Inferior parietal cortex (tissue), 1 donor: ENCODE measurements around the gene UBA7.
"Not testable (repeated sequence)": the region's sequence is repeated elsewhere in the genome, so short reads cannot be mapped to it uniquely, and the experiment has no call there.

Source experiments
- DNase-seq: peaks from one replicate; pipeline ENCODE4 v3.0.0-alpha.2; 2016; ENCODE audit errors: extremely low spot score

The UBA7 gene

DNA sequence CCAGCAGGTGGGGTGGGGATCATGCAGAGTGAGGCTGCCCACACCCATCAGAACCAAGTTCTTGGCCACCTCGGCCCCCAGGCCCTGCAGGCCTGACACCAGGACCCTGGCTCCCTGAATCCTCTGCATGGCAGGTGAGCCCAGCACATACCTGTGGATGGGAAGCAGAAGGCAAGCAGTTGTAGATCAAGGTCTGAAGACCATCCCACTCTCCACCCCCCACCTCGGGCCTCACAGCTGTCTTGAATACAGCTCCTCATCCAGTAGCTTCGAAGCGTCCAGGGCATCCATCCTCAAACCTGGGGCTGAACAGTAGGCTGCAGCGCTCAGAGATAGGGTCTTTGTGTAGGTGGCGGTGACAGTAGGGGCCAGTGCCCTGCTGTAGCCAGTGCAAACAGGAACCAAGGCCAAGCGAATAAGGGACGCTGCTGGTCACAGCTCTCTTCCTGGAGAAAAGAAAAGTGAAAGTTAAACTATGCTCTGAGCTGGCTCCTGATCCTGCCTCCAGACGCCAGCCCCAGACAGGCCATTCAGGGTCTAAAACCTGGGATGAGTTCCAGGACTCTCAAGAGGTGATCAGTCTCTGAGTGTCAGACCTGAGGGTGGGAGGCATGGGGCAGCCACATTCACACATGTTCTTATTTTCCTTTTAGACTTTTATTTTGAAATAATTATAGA is at the start of gene UBA7:
TSS of gene UBA7 (minus strand) at position 457 of the 678 bp plus-strand sequence. CDS start at position 291, 166 bp downstream.
- DNase-seq = no peak

- no peak for DNase-seq
These were observed 46.0 kb upstream of the UBA7 start for GRCh38 chr3:49859576-49860305.

- peak; percentile 97 for DNase-seq
These were observed 42.6 kb upstream of the UBA7 start, which contains the start of gene TRAIP for GRCh38 chr3:49856181-49857005. TRAIP (minus strand) TSS chr3:49856564; CDS start chr3:49856453, 111 bp downstream.

DNA sequence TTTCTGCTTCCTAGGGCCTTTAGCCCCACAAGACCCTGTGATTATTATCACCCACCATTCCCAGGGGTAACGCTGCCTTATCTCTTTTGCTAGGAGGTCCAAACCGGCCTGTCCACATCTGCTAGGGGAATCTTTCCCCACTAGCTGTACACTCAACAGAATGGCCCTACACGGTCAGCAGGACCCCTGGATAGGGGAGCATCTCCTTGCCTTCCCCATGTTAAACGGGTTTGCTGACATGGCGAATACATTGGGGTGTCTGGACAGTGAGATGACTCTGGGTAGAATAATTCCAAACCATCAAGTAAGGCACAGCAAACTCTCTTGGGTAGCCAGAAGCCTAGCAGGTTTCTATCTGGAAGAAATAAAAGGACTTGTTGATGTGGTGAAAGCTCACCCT is 41.9 kb upstream of the UBA7 start:
- no peak for DNase-seq

DNA sequence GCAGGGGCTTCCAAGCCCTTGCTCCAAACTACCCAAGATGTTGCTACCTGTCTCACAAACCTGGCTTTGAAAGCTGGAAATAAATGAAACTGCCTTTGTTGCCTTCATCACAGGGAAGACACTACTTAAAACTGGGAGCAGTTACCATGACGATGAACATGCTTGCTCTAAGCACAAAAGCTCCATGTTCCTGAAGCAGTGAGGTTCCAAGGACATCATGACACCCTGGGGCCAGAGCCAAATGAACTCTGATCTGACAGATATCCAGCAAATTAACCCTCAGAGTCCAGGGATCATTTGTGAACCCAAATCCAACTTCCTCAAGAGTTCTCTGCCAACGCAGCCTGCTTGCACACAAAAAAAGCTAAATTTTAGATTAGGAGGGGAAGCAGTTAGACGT is 31.9 kb upstream of the UBA7 start:
- no peak for DNase-seq

- DNase-seq = no peak
These were observed 30.9 kb upstream of the UBA7 start for GRCh38 chr3:49844464-49845183.

GRCh38 chr3:49842843-49843517 is 29.2 kb upstream of the UBA7 start:
- no peak for DNase-seq

GRCh38 chr3:49841806-49842205 is 28.1 kb upstream of the UBA7 start:
- peak; percentile 47 for DNase-seq

- no peak for DNase-seq
These were observed 27.5 kb upstream of the UBA7 start for GRCh38 chr3:49841126-49841696.

DNA sequence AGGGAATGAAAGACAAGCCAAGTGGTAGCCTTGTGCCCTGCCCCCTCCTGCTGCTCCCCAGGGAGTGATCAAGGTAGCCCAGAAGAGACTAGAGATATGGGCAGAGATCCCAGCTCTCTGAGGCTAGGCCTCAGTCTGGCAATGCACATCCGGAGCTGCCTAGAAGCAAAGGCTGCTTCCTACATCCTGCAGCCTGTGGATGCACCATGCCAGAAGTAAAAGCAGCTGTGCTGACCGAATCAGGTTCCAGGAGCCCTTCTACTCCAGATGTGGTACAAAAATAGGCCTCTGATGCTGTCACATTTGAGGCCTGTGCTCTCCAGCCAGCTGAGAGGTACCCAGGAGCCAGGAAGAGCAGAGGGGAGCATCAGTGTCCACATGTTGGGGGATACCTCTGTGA is 26.6 kb upstream of the UBA7 start:
- DNase-seq = no peak

DNA sequence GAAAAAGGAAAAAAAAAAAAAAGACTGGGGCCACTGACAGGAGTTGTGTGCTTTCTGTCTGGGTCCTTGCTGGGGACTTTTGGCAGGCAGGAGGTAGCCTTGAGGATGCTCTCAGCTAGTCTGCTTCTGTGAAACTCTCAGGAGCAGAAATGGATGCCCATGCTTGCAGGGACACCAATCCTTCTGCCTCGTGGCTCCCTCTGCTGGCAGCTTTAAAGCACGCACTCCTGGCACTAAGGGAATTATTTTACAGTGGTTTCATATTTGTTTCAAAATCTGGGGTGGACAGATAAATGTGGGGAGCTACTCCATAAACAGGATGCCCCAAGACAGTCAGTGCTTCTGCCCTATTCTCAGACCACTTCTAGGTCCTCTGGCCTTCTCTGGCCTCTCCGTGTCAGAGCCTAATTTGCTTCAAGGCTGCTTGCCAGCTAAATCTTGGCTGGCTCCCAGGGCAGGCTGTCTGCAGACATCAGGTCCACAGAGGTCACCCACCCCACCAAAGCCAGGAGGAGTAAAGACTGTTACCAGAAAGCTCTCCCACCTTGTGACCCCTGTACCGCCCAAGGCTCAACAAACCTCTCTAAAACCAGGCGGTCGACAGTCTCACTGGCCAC is 25.5 kb upstream of the UBA7 start:
- peak; percentile 93 for DNase-seq

DNA sequence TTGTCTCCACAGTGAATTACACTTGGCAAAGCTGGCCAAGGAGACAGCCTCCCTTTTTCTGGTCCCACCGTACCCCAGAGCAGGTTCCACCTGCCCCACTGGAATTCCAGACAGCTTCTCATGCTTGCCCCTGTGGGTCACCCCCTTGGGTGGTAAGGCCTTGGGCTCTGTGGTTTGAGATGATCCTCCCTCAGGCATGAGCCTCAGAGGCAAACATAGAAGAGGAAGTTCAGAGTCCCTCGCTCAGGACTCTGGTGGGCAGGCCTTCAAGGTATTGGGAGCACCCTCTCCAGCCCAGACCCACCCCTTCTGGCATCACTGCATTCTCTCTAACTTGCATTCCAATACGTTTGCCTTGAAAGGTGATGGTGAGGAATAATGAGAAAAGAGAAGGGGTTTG is 17.6 kb upstream of the UBA7 start:
- DNase-seq = no peak

DNA sequence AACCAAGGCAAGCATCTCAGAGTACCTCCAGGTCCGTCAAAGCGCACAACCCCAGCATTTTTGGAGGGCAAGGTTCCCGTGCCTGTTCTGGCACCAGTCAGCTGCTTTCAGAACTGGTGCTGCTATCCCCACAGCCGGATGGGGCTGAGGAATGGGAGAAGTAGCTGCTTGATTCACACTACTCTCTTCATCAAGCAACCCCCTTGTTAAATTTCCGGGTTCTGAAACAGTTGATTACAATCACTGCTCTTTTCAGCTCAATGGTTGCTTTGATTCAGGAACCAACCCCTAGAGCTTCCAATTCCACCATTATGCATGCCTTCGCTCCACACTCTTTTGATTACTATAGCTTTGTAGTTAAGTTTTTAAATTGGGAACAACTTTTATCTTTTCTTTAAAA is 12.3 kb upstream of the UBA7 start:
- no peak for DNase-seq

- not testable (repeated sequence) for DNase-seq
These were observed 9.4 kb upstream of the UBA7 start for GRCh38 chr3:49823131-49823530.

- no peak for DNase-seq
These were observed 747 bp downstream of the UBA7 start for GRCh38 chr3:49812916-49813496.

DNA sequence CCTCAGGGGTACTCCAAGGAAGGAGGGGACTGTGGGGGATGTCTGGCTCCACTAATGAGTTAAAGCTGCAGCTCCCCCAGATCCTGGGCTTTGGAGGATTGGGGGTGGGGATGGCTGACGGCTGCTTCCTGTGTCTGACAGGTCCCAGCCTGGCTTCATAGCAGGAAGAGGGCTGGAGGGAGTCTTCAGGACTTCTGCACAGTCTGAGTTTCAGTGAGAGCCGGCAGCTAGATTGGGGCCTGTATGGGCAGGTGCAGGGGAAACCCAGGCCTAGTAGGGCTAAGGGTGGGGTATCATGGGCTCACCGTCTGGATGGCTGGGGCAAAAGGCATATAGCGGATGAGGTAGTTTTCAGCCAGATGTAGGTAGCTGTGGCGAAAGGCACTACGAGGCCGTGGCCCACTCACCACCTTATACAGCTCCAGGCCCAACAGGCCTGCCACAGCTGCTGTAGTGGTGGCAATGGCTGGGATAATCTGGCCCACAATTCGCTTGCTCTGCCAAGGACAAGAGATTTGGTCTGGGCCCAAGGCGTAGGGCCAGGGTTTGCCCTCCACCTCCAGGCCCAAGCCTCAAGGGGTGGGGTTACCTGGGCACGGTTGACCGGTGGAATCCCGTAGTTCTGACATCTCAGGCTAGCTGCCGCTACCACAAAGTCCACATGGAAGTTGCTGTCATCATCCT is 6.2 kb downstream of the UBA7 start:
- no peak for DNase-seq

- DNase-seq = no peak
These were observed 6.9 kb downstream of the UBA7 start for GRCh38 chr3:49806850-49807249.

- no peak for DNase-seq
These were observed 7.7 kb downstream of the UBA7 start for GRCh38 chr3:49805897-49806701.

GRCh38 chr3:49805367-49805782 is 8.4 kb downstream of the UBA7 start:
- no peak for DNase-seq
